ENCODE results near the gene GGT6.
"Not testable (repeated sequence)": the region's sequence is repeated elsewhere in the genome, so short reads cannot be mapped to it uniquely, and the experiment has no call there.

GGT6 gene

DNA sequence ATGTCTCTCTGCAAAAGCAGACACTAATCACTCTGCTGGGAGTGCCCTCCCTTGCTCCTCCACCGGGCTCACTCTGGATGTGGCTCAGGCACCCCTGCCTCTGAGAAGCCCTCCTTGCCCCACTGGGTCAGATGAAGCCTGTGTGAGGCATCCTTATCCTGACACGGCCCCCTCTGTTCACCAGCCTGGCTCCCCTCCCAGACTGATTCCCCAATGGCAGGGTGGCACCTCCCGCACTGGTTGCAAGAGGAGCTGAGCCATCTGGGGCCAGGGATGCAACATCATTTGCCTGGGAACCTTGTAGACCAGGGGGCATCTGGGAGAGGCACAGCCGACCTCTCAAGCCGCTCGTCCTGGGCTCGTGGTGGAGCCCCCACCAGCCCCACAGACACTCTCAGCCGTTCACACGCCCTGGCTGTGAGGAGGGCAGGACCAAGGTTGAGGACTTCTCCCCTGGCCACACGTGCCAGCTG is 30.6 kb upstream of the GGT6 start:
- DNase-seq = no peak

DNA sequence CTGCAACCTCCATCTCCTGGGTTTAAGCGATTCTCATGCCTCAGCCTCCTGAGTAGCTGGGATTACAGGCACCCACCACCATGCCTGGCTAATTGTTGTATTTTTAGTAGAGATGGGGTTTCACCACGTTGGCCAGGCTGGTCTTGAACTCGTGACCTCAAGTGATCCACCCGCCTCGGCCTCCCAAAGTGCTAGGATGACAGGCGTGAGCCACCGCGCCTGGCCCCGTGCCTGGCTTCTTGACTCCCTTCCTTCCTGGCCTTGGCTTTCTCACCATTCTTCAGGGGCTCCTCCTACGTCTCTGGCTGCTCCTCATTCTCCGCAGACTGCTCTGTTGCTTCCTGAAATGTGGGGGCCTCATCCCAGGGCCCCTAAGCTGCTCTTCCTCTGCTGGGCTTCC is 29.7 kb upstream of the GGT6 start:
- DNase-seq = not testable (repeated sequence)

DNA sequence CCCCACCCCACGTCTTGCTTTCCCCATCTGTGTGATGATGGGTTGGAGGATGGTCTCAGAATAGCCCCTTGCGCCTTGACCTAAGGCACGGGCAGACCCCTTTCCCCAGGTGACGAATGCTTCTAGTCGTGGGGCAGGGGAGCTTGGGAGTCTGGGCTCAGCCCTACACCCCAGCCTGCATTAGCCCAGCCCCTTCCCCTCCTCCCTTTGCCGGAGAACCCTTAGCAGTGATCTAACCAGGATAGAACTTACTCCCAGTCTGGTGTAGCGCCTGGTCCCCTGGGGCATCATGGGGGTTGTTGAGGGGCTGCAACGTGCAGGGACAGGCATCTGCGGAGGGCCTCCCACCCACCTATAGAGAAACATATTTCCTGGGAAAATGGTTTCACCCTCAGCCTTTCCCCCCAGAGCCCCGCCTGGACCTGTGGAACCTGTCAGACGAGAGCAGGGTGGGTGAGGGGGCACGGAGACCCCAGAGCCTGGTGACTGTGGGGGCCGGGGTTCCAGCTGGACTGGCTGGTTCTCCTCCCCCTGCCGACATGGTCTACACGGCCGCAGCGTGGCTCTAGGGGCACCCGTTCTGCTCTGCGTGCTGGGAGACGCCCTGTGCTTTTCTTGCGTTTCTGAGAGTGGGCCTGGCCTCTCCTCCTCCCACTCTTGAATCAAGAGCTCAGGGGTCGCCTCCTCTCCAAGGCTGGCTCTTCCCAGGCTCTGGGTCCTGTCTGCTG is 28.7 kb upstream of the GGT6 start:
- DNase-seq = no peak

DNA sequence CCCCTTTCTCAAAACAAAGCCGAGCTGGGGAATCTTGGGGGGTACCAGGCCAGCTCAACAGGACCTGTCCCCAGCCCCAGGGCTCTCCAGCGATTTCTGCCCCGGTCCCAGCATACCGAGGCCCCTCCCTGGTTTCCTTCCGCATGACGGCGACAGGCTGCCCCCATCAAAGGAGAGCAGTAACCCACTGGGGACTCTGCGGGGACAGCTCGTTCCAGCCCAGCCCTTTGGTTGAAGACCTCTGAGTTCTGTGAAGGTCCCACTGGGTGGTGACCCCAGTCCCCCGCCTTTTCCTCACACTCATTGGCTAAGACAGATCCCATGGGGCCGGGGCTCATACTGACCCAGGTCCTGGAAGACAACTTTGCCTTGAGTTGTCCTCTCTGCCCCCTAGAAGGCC is 28.0 kb upstream of the GGT6 start:
- DNase-seq = no peak

DNA sequence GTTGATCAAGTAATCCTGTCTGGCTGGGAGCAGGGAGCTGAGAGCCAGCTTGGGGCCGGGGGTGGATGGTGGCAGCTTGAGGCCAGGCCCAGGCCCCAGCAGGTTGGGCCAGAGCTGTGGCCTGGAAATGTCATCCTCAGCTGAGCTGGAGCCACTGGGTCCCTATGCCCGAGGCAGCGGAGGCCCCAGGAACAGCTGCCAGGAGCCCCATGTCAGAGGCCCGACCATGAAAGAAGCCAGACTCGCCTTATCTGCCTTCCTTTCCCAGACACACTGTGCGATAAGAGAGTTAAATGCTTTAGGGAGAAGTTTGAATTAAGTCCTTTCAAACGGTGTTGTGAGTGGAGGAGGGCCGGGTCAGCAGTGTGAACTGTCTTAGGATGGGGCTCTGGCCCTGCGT is 27.4 kb upstream of the GGT6 start:
- no peak for DNase-seq

DNA sequence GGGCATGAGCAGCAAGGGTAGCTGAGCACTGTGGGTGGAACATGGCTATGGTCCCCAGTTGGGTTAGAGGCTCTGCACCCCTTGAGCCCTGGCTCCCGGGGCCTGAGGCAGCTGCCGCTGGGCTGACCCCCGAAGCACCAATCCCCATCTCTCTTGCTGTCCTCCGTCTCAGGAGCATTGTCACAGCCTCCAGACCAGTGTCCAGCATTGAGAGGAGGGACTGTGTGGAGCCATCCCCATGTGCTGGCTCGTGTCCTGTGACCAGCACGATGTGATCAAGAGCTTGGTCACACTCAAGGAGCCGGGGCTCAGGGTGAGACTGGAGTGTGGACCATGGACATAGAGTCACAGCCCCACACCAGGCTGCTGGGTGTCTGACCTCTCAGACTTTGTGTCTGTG is 26.8 kb upstream of the GGT6 start:
- no peak for DNase-seq

DNA sequence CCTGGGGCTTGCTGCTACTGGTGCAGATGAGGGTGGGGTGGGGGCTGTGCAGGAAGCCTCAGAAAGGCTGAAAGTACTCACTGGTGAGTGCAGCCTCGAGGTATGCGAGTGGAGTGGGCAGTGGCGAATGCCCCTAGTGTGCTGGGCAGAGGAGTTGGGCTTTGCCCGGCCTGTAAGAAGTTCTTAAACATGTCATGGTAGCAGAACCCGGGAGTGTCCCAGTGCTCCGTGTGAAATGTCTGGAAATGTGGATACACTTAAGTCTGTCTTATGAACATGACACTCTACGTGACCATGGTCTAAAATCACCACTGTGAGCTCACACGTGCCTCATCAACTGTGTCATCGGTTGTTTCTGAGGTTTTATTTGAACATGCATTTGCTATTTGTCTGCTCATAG is 25.7 kb upstream of the GGT6 start:
- DNase-seq = no peak

DNA sequence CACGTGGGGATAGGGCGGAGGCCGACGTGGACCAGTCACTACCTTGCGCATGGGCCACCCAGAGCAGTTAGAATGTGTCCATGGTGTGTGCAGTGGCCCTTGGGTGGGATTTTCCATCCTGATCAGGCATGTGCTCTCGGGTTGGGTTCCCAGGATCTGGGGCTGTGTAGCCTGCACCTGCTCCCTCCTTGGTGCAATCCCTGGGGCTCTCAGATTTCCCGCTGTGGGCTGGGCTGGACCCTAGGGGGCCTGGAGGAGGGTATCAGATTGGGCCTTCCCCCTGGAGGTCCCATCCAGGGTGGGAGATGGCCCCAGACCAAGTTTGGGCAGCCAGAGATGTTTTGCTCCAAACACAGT is 25.2 kb upstream of the GGT6 start:
- DNase-seq = no peak

DNA sequence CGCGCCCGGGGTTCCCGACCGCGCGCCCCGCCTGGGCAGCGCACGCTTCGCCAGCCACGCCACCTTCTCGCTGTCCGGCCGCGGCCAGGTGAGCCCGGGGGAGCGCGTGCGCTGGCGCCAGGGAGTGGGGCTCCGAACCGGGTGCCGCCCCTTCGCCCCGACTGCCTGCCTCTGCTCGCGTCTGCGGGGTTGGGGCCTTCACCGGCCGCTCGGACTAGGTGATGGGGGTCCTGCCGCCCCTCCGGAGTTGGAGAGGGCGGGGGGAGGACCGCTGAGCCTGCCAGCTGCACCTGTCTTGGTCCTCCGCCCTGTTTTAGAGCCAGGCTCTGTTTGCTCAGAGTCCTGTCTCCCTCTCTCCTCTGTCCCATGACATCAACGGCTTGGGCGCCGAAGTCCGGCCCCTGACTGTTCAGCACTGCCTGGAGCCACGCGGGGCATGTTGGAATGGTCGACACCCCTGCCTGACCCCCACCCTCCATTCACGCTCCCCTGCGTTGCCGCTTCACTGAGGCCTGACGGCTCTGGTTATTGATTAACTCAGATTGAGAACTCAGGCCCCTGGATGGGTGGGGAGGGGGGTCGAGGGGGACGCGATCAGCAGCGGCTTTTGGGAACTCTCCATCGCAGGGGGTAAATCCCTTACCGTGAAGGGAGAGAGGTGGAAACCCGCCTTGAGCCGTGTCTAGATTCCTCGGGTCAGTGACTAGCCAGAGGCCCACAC is 24.7 kb upstream of the GGT6 start:
- no peak for DNase-seq

DNA sequence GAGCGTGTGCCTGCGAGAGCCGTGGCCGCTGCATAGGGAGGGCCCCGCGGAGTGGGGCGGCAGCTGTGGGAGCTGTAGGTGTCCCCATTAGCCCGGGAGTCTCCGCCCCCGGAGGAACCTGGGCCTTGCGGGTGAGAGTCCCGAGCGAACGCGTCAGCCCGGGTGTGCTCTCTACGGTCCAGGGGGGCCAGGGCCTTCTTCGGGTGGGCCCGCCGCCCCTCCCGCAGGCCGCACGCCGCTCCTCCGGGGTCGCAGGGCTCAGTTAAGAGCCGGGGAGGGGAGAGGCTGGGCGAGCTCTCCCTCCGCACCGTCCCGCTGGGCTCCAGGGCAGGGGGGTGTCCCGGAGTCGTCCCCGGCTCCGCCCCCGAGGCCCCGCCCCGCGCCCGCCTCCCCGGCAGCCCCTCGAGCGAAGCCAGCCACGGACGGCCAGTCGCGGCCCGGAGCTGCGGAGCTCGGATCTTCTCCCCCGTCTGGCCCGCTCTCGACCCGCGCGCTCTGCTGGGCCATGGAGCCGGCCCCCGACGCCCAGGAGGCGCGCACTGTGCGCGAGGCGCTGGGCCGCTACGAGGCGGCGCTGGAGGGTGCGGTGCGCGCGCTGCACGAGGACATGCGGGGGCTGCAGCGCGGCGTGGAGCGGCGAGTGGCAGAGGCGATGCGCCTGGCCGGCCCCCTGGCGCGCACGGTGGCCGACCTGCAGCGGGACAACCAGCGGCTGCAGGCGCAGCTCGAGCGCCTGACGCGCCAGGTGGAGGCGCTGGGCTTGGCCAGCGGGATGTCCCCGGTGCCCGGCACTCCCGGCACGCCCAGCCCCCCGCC is 23.9 kb upstream of the GGT6 start, which contains the start of gene SMTNL2:
Gene SMTNL2, plus strand, starts transcription at position 429 of the 816 bp plus-strand sequence. Its CDS starts 77 bp downstream, at position 506.
- no peak for DNase-seq

DNA sequence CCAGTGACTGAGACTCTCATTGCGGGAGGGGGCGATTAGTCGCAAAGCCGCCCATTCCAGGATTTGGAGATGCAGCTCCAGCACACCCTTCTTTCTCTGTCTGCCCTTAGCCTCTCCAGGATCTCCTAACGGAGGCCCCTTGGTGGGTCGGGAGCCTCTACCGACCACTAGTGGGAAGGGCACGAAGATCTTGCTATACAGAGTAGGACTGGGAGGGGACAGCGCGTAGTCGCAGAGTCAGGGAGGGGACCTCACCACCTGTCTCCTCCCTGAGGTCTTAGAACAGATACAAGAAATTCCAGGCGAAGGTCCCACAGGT is 23.4 kb upstream of the GGT6 start:
- no peak for DNase-seq

DNA sequence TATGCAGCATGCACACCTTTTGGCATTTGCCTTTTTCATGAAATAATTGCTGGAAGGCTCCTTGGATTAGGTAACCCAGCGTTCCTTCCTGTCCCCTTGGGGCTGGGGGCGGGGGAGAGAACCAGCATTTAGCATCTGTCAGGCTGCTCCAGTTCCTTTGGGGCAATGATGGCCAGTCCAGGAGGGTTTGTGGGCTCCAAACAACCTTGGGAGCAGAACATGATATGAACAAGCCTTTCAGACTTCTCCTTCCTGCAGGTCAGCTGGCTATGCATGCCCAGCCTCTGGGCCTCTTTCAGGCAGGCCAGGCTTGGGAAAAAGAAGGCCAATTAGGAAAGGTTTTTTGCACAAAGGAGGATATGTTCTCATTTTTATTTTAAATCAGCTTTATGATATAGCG is 22.8 kb upstream of the GGT6 start:
- DNase-seq = no peak

DNA sequence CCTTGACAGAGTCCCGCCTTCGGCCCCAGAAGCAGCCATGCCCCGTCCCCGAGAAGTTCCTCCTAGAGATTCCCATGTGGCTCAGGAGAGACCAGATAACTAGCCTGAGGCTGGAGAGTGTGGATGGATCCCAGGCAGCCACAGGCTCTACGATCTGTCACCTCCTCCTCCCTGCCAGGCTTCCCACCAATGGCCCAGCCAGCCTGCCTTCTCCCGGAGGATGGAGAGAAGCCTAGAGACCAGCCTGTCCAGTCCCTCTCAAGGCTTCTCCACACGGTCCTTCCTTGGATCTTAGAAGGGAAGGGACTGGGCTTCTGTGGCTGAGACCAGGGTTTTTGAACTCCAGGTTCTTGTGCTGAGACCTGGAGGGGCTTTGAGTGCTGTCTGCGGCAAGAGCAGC is 22.3 kb upstream of the GGT6 start:
- no peak for DNase-seq

DNA sequence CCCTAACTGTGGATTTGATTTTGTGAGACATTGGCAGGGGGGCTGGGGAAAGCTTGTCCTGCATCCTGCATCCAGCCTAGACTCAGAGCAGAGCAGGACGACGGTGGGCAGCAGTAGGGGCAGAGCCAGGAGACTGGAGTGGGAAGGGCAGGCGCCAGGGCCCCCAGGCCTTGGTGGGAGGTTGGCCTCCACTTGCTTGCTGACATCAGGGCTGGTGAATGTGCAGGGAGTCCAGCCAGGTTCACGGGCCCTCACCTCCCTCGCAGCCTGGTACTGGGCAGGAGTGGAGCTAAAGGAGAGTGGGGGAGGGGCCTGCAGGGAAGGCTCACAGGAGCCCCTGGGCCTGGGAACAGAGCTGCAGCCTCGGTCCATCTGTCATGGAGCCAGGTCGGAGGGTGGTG is 21.7 kb upstream of the GGT6 start:
- DNase-seq = no peak

DNA sequence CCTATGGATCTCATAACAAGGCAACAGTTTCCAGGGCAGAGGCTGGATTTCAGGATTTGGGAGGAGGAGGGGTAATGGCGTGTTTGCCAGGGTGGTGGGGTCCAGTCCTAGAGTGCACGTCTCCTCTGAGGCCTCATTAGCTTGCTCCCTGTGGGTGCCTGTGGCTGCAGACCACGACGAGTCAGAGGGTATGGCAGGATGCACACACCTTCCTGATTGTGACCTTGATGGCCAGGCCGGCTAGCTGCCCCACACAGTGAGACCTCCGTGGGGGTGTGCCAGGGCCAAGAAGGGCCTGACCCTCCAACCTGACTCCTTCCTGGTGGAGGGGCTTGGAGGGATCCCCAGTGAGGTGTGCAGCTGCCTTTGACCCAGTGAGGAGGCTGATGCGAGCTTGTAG is 19.9 kb upstream of the GGT6 start:
- no peak for DNase-seq

DNA sequence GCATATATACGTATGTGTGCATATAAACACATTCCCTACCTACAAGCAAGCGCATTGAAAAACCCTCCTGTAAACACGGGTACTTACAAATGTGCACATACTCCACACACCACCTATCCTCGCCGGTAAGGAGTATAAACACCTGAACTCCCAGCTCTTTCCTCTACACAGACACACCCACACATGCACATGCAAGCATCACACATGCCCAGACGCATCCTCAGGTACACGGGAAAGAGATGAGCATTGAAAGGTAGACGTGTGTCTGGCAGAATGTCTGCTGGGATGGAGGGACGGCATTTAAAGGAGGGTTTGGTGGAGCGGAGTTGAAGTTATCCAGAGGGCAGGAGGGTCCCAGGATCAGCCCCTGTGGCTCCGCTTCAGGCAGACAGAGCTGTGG is 19.3 kb upstream of the GGT6 start:
- no peak for DNase-seq

DNA sequence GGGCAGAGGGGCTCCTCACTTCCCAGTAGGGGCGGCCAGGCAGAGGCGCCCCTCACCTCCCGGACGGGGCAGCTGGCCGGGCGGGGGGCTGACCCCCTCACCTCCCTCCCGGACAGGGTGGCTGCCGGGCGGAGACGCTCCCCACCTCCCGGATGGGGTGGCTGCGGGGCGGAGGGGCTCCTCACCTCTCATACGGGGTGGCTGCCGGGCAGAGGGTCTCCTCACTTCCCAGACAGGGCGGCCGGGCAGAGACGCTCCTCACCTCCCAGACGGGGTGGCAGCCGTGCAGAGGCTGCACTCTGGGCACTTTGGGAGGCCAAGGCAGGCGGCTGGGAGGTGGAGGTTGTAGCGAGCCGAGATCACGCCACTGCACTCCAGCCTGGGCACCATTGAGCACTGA is 18.0 kb upstream of the GGT6 start:
- DNase-seq = not testable (repeated sequence)

DNA sequence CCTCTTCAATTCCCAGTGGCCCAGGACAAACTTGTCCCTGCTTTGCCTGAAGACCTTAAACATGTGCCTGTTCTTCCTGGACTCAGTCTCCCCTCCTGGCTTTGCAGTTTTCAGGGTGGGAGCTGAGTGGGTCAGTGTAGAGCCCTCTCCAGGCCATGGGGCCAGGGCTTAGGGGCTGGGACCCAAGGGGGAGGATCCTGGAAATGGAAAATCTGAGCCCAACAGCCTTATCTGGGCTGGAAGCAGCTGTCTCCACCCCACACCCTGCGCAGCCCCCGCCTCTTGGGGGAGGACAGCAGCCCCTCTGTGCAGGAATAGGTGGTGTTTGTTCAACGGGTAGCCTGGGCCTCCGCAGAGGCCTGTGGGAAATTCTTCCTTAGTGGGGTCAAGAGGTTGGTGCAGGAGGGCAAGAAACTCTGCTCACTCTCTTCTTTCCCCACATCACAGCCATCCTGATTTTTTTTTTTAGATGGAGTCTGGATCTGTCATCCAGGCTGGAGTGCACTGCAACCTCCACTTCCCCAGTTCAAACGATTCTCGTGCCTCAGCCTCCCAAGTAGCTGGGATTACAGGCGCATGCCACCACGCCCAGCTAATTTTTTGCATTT is 17.1 kb upstream of the GGT6 start:
- DNase-seq = no peak

DNA sequence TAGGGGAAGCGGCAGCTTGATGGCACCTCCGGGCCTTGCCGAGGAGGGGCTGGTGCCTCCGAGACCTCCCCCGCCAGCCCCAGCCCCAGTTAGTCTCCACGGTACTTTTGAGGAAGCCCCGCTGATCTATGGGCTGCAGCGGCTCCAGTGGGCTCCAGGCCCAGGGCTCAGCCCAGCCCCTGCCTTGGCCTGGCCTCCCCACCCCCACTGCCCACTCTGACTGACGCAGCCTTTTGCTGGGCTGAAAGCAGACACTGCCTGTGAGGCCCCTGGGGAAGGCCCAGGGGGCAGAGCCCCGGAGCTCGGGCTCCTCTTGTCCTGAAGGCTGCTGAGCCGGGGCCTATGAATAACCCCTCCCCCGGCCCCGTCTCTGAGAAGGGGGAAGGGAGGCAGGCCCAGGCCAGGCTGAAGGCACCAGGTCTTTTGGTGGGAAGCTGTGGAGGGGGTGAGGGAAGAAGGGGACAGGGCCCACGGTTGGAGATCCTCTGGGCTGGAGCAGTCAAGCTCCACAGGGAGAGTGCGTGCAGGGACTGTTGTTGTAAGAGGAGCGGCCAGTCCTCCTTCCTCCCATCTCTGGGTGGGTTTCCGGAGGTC is 16.4 kb upstream of the GGT6 start:
- no peak for DNase-seq

DNA sequence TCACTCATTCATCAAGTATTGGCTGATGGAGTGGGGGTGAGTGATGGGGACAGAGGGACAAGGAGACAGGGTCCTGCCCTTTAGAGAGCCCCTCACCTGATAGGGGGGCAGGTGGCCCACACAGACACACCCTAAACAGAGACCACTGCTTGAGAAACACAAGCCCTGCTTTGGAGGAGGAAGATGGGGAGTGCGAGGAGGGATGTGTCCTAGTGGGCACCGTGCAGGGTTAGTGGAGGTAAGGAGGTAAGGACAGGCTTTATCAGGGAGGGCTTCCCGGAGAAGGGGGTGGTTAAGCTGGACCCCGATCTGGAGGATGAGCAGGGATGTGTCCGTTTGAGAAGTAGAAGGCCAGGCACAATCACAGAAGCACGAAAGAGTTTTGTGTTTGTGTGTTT is 15.8 kb upstream of the GGT6 start:
- no peak for DNase-seq

DNA sequence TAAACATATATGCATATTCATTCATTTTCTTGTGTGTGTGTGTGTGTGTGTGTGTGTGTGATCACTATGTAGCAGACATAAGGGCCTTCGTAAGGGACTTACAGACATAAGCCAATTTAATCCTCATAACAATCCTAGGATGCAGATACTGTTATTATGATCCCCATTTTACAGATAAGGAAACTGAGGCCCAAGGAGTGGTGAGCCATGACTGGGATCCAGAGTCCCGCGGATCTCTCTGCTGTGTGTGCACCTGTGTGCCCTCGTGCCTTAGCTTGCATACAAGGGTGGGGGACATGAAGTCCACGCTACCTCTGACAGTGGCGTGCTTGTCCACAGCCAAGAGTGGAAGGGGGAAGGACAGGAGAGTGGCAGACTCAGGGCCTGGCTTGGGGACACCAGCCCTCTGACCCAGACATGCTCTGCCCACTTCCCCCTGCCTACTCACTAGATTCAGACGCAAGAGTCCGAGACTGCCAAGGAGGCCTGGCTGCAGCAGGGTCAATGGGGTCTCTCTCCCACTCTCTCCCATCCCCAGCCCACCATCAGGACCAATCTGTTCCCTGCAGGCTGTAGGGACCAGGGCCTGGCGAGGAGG is 14.2 kb upstream of the GGT6 start:
- no peak for DNase-seq

DNA sequence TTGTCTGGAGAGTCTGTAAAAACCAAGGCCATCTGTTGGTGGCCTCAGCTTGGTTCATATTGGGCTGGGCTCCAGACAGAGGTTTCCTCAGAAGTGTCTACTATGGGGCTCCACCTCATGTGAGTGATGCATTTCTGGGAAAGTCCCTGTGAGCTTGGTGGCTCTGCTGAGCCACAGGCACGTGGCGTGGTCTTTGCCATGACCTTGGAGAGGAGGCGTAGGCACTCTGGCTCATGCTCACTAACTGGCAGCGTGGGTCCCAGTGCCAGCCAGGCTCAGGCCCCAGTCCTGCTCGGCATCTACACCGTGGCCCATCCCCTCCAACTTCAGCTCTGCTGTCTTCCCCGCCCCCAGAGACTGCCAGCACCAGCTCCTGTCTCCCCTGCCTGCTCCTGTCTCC is 13.3 kb upstream of the GGT6 start:
- no peak for DNase-seq

DNA sequence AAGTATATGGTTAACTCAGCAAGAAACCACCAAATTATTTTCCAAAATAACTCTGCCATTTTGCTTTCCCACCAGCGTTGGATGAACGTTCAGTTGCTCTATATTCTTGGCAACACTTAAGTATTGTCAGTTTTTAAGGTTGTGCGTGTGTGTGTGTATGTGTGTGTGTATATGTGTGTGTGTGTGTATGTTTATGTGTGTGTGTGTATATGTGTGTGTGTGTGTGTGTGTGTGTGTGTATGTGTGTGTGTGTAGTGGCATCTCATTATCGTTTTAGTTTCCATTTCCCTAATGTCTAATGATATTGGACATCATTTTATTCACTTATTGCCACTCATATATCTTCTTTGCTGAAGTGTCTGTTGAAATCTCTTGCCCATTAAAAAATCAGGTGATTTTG is 12.7 kb upstream of the GGT6 start:
- DNase-seq = no peak
